H1 (cell line): Measurements from ENCODE around the gene GAS6. TPM values are rescaled to one million over a fixed set of nuclear protein-coding genes. Genes with fewer than 3 reads are reported as not detected.

Source experiments
- BACH1 ChIP-seq: IDR thresholded peaks from 2 replicates; pipeline ENCODE4 v1.6.1; 2012; ENCODE audit warnings: low read length, improper control_type of control experiment
- CHD7 ChIP-seq: fragments of 300-600 bp; sonication (generic); IDR thresholded peaks from 2 replicates; pipeline ENCODE4 v1.7.1; 2012; ENCODE audit warnings: low read length, moderate library complexity, mild to moderate bottlenecking, inconsistent platforms; ENCODE audit not compliant: insufficient replicate concordance
- CREB1 ChIP-seq: IDR thresholded peaks from 2 replicates; pipeline ENCODE4 v1.6.1; 2012; ENCODE audit warnings: inconsistent platforms
- KDM1A ChIP-seq: fragments of 200-600, 300-600 bp; sonication (generic); IDR thresholded peaks from 2 replicates; pipeline ENCODE4 v1.7.1; 2016; ENCODE audit warnings: mild to moderate bottlenecking, low read length, borderline replicate concordance
- MAFK ChIP-seq: IDR thresholded peaks from 2 replicates; pipeline ENCODE4 v1.6.1; 2012; ENCODE audit warnings: low read depth, mild to moderate bottlenecking, improper control_type of control experiment, low read length
- RBBP5 ChIP-seq: IDR thresholded peaks from 2 replicates; pipeline ENCODE4 v1.7.1; 2012; ENCODE audit warnings: low read depth, mild to moderate bottlenecking, inconsistent platforms, low read length, moderate library complexity, borderline replicate concordance
- RXRA ChIP-seq: IDR thresholded peaks from 2 replicates; pipeline ENCODE4 v1.6.1; 2011; ENCODE audit warnings: low read depth, mild to moderate bottlenecking, low read length, moderate library complexity; ENCODE audit not compliant: insufficient read depth
- SP2 ChIP-seq: IDR thresholded peaks from 2 replicates; pipeline ENCODE4 v1.6.1; 2012; ENCODE audit warnings: mild to moderate bottlenecking, low read length, inconsistent platforms
- SRF ChIP-seq: IDR thresholded peaks from 2 replicates; pipeline ENCODE4 v1.6.1; 2011; ENCODE audit warnings: mild to moderate bottlenecking, low read depth, low read length, moderate library complexity
- TBP ChIP-seq: IDR thresholded peaks from 2 replicates; pipeline ENCODE4 v1.6.1; 2011; ENCODE audit warnings: low read depth, low read length, improper control_type of control experiment
- polyA plus RNA-seq, 7 experiments: library from polyadenylated mRNA; depleted of rRNA in 3 of 7; stranded (reverse) in 5 of 7; unstranded in 2 of 7; fragments of >200 nt in 5 of 7; fragments of 200-250 nt in 2 of 7; gene quantifications; 1 replicate in 5 of 7; 2 replicates in 1 of 7; 4 replicates in 1 of 7; pipeline versions ENCODE4 v1.2.1 to v1.2.3, GENCODE V29; 2011 to 2013; ENCODE audit warnings: missing spikeins in 2 of 7, mixed read lengths in 2 of 7
- total RNA-seq: library from RNA; stranded (reverse); fragmentation: NEBNext Ultra II Directional; extraction: Animal tissue kit (Norgen Biotek cat#: 25700); gene quantifications from 2 replicates; pipeline ENCODE4 v1.2.1, GENCODE V29; 2021

GAS6 gene
- total and polyA plus RNA-seq, 2 of the 8 experiments (the other 6 are each of a cell fraction or from before 2014, with no cell fraction given): 18.6 to 31.0 TPM

- TF ChIP-seq CHD7: no peak
- no peak for TF ChIP-seq KDM1A
- TF ChIP-seq MAFK: no peak
- no peak for TF ChIP-seq RBBP5
- TF ChIP-seq SRF: no peak
- TF ChIP-seq RXRA: no peak
- no peak for TF ChIP-seq BACH1
- TF ChIP-seq SP2: no peak
- TF ChIP-seq CREB1: no peak
- no peak for TF ChIP-seq TBP
Observed at GRCh38 chr13:113900646-113901045, 36.8 kb upstream of the GAS6 start (continued).
